ENCODE data around the gene MGRN1.

Gene MGRN1

GRCh38 chr16:4604401-4604800, 20.2 kb upstream of the MGRN1 start:
- DNase-seq (ENCODE audit: low spot score) = no peak

GRCh38 chr16:4606354-4606753, 18.3 kb upstream of the MGRN1 start:
- no peak for DNase-seq (ENCODE audit: low spot score)

DNA sequence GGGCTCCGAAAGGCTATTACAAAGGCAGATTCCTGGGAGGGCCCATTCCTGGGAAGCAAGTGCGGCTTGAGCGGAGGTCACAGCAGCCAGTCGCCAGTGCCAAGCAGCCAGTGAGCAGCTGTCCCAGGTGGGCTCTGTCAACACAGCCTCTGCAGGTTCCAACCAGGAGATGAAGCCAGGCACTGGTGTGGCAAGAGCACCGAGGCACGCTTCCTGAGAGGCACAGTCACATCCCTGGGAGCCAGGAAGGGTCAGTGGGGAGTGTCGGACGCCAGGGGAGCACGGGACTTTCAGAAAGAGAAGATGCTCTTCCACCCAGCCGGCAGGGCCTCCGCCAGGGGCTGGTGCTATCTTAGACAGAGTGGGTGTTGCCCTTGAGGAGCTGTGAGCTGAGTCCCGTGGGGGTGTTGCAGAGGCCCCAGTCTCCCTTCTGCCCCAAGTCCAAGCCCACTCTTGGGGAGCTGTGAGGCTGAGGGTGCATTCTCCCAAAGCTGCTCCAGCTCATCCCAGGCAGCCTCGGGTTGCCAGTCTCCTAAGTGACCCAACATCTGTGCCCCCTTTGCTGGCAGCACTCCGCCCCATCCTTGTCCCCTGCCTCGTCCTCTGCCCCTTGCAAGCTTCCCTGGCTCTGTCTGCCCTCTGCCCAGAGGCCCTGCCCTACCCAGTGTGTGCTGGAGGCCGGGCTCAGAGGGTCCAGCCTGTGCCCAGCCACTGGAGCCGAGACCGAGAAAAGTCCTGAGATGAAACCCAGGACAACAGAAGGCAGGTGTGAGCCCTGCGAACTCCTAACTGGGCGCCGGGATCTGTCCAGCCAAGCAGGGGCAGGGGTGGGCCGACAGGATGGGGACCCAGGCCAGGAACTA, 16.6 kb upstream of the MGRN1 start:
- DNase-seq (ENCODE audit: low spot score) = no peak

- DNase-seq (ENCODE audit: low spot score) = no peak
Measured at GRCh38 chr16:4608704-4608980, 16.0 kb upstream of the MGRN1 start.

DNA sequence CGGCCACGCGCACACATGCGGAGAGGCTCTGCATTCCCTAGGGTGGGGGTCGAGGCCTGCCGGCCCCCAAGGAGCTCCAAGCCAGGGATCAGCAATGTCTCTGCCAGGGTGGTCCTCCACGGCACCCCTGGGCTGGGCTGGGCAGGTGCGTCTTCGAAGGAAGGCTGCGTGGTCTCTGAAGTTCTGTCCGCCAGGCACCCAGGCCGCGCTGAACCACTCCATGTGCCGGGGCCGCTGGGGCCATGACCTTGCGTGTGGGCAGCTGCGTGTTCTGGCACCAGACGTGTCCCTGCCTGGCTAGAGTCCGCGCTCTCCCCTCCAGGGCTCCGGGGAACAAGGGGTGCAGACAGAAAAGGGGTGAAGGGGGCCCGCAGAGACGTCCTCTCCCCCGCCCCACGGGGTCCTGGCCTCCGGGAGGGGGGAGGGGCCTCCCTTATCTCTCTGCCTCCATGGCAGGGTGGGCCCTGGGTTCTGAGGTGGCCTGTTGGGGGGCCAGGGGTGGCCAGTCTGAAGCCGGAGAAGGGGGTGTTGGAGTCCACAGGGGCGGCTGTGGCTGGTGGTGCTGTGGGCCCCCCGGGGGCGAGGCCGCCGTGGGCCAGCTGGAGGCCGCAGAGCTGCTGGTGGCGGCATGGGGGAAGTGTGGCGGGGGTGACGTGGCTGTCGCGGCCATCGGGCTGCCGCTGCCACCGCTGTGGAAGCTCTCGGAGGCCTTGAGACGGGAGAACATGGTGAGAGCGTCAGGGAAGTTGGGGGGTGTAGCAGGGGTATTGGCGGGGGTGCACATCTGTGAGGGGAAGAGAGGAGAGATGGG, 15.2 kb upstream of the MGRN1 start:
- no peak for DNase-seq (ENCODE audit: low spot score)

- DNase-seq (ENCODE audit: low spot score) = no peak
Measured at GRCh38 chr16:4610011-4611005, 14.3 kb upstream of the MGRN1 start.

- no peak for DNase-seq (ENCODE audit: low spot score)
Measured at GRCh38 chr16:4611337-4612021, 13.1 kb upstream of the MGRN1 start.

DNA sequence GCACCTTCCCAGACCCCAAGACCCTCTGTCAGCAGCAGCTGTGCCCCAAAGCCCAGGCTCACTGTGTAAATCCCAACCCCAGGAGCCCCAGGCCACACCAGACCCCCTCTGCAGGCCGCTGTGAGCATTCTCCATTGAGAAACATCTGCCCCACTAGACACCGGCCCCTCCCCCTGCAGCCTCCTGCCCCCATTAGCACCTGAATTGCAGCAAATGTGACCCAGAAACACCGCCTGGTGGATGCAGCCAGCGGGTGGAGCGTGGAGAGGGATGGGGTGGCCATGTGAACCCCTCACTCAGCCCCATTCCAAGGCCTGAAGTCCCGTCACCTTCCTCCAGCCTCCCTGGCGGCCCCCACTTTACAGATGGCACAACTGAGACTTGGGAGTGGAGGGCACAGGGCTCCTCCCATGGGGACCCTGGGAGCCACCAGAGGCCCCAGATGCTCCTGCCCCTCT, 12.1 kb upstream of the MGRN1 start:
- DNase-seq (ENCODE audit: low spot score) = no peak

DNA sequence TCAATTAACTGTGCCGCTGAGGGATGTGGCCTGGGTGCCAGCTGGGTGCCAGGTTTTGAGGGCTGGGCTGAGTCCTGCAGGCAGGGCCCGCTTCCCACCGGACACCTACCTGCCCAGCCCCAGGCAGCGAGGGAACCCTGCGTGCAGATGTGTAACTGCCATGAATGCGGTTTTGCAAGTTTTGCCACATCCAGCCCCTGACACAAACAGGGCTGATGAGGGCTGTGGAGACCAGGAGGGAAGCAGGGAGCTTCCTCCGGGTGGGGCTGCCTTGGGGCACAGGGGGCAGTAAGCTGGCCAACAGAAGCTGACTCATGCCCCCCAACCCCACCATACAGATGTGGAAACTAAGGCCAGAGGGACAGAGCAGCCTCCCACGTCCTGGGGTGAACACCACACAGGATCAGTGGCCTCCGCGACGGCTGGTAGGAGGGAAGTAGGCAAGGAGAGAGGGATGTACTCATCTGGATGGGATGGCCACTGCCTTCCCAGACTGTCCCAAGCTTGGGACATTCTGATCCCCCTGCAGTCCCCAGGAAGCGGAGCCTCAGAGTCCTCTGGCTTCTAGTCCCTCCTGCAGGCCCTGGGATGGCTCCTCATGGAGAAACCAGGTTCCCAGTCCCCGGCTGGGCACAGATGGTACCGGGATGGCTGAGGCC, 11.5 kb upstream of the MGRN1 start:
- no peak for DNase-seq (ENCODE audit: low spot score)

- DNase-seq (ENCODE audit: low spot score) = no peak
Measured at GRCh38 chr16:4613636-4614570, 10.7 kb upstream of the MGRN1 start.

- DNase-seq (ENCODE audit: low spot score) = peak; percentile 86
Measured at GRCh38 chr16:4614571-4615383, 9.8 kb upstream of the MGRN1 start, which contains the start of gene UBALD1. UBALD1 (minus strand) TSS chr16:4614888; CDS start chr16:4614797, 91 bp downstream.

GRCh38 chr16:4615384-4616046, 9.1 kb upstream of the MGRN1 start:
- no peak for DNase-seq (ENCODE audit: low spot score)

DNA sequence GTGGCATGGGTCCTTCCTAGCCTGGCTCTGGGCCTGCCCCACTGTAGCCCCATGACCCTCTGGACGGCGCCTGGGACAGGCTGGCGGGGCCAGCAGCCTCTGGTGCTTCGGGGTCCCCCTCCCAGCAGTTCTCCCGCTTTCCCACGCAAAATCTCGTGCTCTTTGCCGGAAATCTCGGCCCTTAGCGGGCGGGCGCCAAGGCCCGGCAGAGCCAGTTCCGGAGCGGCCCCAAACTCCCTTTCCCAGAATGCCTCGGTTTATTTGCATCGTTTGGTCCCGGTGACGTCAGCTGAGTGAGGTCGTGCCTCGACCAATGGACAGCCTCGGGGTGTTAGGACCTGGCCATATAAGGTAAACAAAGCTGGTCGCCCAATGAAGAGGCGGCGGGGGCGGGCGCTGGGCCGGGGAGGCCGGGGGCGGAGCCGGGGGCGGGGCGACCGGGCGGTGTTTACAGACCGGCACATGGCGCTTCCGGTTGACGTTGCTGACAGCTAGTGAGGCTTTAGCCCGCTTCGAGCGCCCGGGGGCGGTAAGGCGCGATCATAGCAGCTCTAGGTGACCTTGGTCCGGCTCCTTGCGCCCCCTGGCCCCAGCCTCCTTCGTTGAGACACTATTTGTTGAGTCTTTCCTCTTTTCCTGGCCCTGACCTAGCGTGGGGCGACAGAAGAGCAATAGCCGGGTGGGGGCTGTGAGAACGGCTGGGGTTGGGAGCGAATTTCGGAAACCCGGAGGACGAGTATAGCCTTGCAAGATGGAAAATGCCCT, 8.4 kb upstream of the MGRN1 start:
- peak; percentile 100 for DNase-seq (ENCODE audit: low spot score)

- DNase-seq (ENCODE audit: low spot score) = no peak
Measured at GRCh38 chr16:4617880-4618279, 6.7 kb upstream of the MGRN1 start.

DNA sequence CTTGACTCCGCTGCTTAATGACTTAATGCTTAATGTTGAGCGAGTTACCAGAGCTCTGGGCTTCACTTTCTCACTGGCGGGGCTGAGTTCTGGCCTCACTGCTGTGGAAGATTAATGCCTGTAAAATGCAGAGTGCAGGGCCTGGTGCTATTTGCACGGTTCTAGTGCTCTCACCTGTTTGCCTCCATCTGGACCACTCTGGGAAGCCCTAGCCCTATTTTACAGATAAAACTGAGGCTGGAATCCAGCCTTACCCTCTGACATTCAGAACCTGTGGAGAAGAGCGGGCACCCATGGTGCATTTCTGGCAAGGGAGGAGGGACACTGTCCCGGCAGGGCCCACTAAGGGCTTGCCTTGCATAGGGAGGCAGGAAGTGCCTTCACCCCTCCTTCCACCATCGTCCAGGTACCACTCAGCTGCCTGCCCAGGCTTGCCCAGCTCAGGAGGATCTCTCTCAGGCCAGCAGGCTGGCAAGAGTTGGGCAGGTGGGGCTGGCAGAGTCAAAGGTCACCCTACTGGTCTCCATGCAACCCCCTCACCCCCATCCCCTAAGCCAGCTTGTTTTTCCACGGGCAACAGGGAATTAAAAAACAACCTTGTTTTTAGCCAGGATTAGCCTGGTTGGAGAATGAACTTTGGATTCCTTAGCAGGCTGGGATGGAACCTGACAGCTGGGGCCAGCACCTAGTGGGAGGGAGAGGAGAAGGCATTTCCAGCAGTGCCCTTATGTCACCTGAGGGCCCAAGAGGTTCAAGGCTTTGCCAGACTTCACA, 5.8 kb upstream of the MGRN1 start:
- DNase-seq (ENCODE audit: low spot score) = no peak

DNA sequence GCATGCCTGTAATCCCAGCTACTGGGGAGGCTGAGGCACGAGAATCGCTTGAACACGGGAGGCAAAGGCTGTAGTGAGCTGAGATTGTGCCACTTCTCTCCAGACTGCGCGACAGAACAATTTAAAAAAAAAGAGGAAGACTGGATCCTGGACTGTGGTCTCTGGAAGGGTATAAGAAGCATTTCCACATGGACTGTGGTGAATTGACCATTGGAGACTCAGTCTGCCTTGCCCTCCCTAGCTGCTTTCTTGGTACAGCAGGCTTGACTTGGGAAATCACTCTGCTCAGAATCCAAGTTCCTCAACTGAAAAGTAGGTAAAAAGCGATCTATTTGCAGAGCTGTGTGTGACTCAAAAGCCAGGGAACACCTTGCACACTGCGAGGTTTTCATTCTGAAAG, 1.0 kb upstream of the MGRN1 start:
- DNase-seq (ENCODE audit: low spot score) = no peak

Measured in putamen (tissue), 1 donor.